HG02623 (cell line): Measurements from ENCODE around the gene FILIP1L.

Source experiments
- ATAC-seq: cut with Tn5 transposase; IDR thresholded peaks from one replicate; pipeline ENCODE4 v1.9.1; 2021; ENCODE audit warnings: moderate library complexity; ENCODE audit not compliant: unreplicated experiment

Gene FILIP1L

DNA sequence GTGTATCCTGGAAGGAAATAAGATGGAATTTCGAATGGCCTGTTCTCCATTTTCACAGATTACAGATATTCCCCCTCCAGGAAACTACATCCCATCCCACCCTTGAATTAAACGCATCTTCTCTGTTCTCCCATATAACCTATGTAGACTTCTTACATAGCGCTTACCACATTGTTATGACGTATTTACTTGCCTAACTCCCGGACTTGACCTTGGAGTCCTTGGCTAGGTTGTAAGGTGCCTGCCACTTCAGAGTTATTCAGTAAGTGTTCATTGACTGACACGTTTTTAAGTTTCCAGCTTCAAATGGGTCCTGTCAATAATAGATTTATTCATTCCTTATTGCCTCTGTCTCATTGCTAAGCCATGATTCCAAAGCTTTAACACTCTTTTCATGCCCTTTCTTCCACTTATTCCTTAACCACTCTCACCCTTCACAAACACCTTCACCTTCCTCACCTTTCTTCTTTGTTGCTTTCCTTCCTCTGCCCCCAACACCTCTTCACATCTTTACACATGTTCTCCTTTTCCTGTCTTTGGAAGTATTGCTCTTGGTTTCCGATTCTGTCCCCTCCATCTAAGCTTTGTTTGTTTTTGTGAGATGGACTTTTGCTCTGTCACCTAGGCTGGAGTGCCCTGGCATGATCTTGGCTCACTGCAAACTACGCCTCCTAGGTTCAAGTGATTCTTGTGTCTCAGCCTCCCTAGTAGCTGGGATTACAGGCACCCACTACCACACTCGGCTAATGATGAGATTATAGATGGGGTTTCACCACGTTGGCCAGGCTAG, 158.3 kb downstream of the FILIP1L start:
- ATAC-seq: no peak

DNA sequence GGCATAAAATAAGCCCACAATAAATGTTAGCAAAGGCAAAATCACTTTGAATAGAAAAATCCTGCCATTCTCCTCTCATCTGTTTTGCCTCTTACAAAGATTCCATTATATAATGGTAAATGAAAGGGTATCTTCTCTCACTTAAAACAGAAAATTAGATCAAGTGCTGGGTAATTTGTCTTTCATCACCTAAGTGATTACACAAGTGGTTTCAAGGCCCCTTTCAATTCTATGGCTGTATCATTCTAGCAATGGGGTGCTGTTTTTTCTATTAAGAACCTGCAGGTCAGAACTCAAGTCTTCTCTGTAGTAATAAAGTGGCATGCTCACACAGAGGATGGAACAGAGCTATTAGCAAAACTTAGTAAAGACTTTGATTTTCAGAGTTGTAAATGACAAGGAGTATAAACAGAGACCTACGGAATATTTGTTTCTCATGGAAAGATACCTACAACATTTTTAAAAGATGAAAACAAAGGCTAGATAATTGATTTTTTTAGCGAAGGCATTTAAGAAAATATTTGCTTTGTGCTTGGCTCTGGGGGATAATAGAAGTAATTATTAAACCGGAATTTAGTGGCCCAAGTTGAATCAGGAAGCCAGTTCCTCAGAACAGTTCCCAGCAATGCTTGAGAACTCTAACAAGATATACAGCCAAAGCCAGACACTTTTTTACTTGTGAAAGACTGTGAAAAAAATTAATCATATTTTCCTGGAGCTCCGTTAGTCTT, 159.2 kb downstream of the FILIP1L start:
- ATAC-seq: no peak

DNA sequence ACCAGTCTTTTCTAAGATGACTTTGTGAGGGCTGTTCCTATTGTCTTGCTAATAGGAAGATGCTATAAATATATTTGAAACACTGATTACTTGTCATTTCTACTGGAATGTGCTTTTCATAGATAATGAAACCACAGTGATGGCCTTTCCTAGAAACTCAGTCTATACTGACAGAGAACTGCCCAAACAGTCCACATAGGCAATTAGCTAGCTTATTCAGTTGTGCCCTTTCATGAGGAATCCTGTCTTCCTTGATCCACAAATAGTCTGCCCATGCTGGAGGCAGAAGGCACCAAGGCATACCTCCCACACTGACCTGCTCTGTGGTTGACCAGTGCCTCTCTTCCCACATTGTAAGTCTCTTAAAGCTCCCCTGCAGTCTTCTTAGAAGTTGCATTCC, 160.7 kb downstream of the FILIP1L start:
- ATAC-seq: no peak

DNA sequence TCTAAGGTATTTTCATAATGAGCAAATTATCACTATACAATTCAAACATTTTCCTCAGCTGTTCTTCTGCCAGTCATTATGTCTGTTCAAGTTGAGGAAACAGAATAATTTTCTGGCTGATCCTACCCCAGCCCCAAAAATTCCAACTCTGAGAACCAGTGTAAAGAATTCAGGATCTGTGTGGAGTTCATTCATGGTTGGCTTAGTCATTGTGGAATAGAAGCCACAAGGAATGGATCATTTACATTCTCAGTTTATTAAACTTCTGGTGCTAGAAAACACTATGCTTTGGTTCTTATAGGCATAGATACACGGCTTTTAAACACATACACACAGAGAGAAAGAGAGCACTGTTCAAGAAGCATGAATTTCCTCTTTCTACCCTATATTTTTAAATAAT, 162.0 kb downstream of the FILIP1L start:
- no peak for ATAC-seq

DNA sequence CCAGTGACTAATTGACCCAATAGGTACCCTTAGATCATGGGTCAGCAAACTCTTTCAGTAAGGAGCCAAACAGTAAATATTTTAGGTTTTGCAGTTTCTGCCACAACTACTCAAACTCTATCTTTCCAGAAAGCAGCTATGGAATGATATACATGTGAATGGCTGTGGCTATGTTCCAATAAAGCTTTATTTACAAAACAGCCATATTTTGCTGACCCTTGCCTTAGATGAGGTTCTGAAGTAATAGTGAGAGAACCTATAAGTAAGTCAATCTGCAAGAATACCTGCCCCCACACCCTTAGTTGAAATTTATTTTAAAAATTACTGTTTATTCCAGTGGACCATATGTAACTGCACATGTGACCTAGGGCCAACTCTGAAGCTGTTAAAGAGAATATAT, 162.6 kb downstream of the FILIP1L start:
- no peak for ATAC-seq

DNA sequence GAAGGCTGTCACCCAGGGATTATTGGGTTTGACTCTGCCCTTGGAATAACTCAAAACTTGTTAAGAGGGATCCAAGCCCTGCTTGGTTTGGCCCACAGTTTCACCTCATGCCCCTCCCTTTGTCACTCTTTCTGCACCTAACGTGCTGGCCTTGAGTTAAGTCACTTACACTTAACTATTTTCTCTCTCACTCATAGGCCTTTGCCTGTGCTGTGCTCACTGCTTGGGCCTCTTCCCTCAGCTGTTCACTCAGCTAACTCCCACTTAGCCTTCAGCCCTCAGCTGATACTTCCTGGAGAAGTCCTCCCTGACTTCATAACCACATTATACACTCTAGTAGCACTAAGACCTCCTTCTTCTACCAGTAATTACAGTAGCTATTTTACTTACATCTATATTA, 163.4 kb downstream of the FILIP1L start:
- no peak for ATAC-seq

DNA sequence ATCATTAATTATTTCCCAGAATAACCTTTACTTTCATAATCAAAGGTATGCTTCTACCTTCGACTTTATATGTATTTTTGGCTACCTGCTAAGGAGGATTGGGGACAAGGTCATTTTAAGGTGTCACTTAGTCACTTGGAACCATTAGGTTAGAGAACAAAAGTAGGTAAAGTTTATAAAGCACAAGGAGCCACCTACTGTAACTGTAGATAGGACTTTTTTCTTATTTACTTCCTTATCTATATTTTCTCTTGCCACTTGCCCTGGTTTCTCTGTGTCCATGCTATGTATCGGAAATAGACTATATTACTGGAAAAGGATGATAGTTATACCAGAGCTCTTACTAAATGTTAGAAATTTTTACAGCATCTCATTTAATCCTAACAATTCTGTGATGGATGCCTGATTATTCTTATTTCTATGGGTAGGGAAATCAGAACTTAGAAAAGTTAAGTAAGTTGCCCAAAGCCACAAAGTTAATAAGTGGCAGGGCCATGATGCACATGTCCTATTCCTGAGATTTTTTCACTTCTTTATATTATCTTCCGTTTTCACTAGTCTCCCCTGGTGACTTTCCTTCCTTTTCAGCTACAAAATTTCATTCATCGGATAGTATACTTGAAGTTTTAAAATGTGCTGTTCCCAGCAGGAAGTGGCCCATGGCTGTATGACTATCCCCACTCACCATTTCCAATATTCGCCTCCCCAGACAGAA, 164.2 kb downstream of the FILIP1L start:
- no peak for ATAC-seq

DNA sequence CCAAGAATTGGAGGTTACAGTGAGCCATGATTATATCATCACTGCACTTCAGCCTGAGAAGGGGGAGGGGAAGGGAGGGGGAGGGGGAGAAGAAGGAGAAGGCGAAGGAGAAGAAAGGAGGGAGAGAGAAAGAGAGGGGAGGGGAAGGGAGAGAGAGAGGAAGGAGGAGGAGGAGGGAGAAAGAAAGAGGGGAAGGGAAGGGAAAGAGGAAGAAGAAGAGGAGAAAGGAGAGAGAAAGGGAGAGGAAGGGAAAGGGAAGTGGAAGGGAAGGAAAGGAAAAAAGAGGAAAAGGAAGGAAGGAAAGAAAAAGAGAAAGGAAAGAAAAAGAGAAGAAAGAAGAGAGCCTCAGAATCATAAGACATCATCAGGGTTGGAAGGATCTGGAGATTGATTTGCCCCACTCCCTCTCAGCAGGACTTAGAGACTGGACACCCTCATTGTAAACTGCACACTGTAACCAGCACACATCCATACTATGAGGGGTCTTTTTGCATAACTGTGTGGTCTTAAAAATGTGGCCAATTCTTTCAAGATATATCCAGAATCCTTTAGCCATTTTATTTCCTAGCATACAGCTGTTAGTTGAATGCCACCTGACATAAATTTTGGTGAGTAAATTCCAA, 165.7 kb downstream of the FILIP1L start:
- no peak for ATAC-seq

DNA sequence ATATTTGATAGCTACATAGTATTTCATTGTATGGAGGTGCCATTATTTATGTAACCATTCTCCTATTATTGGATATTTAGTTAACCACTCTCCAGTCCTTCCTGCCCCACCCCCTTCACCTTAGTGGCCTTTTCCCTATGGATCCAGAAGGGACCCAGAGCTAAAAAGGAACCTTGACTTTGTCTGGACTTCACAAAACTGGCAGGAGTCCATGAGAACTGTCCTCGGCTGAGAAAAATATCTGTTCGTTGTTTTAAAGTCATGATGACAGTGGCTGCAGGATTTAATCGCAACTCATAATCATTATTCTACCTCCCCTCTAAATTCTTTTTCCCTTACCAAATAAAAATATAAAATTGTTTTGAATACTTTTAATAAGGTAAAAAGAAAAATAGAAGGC, 166.9 kb downstream of the FILIP1L start:
- no peak for ATAC-seq

DNA sequence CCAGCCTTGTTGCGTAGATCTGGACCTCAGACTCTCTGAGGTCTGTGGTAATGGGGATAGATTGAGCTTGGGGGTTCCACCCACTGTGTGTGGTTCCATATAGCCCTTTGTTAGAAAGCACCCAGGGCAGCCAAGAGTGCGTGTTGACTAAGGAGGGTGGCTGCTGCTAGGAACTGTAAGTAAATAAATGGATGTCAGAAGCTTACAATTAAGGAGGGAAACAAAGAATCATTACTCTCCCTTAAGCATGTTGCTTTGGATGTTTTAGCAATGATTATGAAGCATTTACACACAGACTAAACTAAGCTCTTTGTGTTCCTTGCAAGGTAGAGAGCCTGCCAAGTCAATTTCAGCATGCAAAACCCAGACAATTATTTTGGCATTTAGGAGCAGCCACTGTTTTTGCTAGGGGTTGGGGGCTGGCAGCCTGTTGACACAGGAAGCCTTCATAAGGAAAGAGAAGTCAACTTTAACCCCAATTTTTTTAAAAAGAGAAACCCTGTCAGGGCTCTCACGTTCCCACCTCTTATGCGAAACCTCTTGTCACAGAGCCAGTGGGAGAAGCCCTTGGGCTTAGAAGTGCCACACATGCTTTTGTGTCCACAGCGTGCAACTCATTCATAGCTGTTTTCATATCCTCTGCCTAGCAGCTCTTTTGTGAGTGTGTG, 168.8 kb downstream of the FILIP1L start:
- ATAC-seq: no peak

DNA sequence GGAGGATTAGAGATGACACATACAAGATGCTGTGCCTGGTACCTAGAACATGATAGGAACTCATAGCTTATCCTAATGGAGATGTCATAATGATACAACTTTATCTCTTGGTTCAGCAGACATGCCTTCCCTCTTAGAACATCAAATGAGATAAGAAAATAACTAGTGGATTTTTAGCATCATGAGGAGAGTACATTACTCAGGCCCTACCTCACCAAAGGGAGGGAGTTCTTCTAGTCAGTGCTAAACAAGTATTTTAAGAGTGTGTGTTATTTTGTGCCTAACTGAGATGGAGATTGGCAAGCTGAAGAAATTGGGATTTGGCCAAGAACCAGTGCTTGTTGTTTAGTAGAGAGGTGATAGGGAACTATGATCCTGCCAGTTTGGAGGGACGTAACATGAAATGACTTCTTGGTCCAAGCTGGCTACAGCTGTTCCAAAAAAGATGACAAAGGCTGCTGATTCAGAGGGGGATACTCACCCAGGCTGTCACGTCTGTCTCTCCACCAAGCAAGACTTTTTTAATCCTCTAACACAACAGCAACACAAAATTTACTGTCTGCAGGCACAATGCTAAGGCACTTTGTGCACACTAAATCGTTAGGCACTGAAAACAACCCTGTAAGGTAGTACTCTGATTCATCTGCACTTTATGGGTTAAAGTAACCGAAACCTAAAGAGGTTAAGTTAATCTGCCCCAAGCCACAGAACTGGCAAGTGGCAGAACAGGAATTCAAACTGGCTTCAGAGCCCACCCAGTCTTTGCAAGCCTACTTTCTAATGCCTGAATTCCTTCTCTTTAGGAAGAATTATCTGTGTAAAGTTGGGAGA, 170.2 kb downstream of the FILIP1L start:
- no peak for ATAC-seq

DNA sequence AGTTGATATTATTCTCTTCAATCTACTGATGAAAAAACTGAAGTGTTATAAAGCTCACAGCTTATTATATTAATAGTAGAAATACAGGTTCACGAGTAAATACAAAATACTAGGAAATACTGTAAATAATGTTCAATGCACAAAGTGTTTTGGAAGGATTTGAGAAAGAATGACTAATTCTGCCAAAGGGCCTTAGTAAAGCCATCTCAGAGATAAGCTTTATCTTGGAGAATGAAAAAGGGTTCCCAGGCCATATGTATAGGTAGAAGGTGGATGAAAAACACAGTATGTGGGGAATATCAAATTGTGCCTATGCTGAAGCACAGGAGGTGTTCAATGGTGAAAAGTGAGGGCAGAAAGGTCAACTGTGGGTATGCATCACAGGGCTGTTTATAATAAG, 173.1 kb downstream of the FILIP1L start:
- ATAC-seq: no peak

DNA sequence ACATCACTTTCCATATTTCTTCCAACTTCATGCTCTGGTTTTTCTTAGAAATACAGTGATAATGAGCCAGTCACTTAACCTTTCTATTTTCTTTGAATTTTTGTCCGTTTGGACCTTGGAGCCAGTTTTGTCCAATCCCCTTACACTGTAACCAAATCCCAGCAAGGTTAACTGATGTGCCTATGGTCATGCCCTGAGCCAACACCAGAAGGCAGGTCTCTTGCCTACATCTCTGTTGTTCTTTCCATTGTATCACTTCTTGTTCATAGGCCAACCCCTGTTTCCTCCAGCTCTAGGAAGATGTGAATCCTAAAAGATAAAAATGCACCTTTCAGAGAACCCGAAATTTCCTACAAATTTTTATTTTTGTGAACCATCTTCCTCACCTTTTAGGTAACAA, 174.0 kb downstream of the FILIP1L start:
- ATAC-seq: no peak

DNA sequence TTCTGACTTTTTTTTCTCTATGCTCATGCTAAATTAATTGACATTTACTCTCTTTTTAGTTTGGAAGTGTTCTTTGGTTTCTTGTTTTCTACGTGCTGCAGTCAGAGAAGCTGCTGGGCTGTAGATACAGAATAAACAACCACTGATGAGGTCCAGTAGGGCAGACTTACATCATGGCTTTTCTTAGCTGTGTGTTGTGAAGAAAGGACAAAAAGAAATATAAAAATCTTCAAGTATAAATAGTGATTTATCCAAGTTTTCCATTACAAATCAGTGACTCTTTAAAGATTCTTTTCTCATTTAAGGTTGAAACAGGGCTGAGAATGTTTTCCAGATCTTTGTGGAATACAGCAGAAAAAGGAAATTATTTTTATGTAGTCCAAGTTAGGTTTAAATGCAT, 174.4 kb downstream of the FILIP1L start:
- ATAC-seq: no peak

DNA sequence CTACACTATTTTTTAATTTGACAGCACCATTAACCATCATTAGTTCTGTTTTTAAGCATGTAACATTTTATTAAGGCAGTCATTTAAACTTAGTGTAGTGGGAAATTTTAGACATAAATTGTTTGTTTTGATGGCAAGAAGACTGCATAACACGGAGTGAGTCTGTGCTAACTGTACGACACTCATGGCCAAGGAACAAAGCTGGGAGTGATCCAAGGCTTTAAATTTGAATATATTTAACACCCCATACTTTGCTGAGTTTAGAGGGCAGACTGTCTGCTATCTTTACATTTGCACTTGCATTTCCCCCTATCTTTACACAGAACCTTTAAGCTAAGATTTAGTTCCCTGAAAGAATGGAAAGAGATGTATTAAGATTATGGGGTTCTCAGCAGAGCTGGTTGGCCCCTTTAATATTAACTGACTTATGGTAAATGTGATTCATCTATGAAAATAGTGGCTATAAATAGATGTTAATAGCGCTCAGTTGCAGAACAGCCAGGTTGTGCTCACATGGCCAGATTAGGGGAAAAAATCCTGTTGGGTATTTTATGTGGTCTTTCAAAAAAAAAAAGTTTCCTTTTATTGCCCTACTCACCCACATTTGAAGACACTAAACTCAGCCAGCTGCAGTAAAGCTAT, 175.9 kb downstream of the FILIP1L start:
- no peak for ATAC-seq

DNA sequence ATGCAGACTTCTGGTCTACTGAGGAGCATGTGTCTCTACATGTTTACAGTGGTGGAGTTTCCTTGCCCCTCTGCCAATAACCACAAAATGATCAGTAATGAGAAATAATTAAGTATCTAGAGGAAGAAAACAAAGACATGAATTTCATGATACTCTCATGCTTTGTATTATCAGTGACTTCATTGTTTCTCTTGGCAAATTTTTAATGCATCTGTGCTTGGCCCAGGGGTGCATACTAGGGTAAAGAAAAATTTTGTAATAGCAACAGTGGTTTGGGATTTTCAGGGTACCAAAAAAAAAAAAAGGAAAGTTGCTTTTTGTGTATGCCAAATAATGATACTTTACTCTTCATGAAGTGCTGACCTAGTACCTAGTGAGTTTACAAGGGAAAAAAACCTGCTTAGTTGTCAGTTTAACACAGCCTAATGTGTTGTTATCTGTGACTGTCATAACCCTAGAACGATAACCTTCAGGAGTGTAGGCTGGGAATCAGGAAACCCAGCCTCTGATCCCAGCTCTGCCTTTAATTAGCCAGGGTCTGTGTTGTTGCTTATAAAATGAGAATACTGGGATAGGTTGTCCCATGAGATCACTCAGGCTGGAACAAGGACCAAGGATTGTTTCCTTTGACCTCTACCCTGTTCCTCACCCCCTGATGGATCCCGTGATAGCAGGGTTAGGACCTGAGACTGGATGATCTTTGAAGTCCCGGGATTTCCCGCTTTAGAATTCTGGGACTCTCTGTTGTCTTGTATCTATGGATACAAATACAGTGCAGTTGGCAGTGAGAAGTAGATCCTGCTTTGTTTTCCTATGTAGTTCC, 179.1 kb downstream of the FILIP1L start:
- no peak for ATAC-seq

DNA sequence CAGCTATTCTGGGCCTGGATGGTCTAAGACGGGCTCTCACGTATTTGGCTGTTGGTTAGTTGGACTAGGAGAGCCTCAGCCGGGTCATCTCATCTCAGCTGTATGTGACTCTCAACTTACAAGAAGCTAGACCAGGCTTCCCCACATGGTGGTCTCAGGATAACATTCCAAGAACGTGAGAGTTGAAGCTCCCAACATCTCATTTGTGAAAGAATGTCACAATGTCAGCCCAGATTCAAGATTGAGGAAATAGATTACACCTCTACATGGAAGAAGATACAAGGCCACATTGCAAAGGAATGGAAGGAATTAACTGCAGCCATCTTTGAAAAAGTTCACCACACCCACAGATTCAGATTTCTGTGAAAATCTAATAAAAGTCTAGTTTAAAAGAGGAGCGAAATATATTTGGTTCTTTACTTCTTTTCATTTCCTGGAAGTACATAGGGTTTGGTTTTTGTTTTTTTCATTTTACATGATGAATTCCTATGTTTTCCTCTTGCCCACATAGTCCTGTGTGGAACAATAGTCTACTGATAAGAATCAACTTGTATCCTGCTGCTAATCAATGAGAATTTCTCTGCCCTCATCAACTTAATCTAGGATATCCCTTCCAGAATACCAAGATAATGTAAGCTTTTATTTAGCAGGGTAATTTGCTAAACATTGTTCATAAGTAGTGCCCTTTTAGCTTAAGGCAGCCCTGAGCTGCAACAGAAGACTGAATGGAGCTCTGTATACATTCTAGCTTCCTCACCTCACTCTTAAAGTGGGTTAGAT, 180.1 kb downstream of the FILIP1L start:
- ATAC-seq: no peak

DNA sequence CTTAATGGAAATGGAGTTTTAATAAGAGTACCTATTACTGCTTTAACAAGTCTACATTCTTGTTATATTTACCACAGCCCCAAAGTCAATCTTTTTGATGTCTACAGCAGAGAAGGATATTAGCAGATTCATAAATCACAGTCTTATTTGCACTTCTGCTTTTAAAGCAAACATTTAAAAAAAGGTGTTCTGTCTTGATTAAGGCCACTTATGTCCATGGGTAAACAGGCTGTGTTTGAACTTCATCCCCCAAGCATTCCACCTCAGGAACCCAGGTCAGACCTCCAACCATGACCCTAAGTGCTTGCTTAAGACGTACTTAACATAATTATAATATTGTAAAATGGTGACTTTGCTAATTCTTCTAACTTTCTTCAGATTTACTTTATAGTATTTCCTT, 183.2 kb downstream of the FILIP1L start:
- ATAC-seq: no peak
